Stromal cell of bone marrow (primary cell): ENCODE results near the gene WDR37.
"Not testable (repeated sequence)": the region's sequence is repeated elsewhere in the genome, so short reads cannot be mapped to it uniquely, and the experiment has no call there.

Experiments used
- DNase-seq: peaks from one replicate; pipeline ENCODE4 v3.0.0-alpha.2; 2012; ENCODE audit warnings: low read depth

WDR37 gene

GRCh38 chr10:1056326-1057105, at the start of gene WDR37:
TSS of gene WDR37 (plus strand) at chr10:1056385. CDS start at chr10:1072156, 15,771 bp downstream.
- peak; percentile 86 for DNase-seq

- DNase-seq = no peak
These were observed 49.6 kb upstream of the WDR37 start for GRCh38 chr10:1006573-1006972.

GRCh38 chr10:1007583-1007982, 48.6 kb upstream of the WDR37 start:
- no peak for DNase-seq

GRCh38 chr10:1009071-1009494, 47.1 kb upstream of the WDR37 start:
- DNase-seq = no peak

GRCh38 chr10:1009947-1010346, 46.2 kb upstream of the WDR37 start:
- not testable (repeated sequence) for DNase-seq

GRCh38 chr10:1010703-1011102, 45.5 kb upstream of the WDR37 start:
- no peak for DNase-seq

GRCh38 chr10:1011696-1012095, 44.5 kb upstream of the WDR37 start:
- no peak for DNase-seq

- DNase-seq = no peak
These were observed 40.5 kb upstream of the WDR37 start for GRCh38 chr10:1015688-1016087.

GRCh38 chr10:1019362-1019761, 36.8 kb upstream of the WDR37 start:
- no peak for DNase-seq

GRCh38 chr10:1020460-1020859, 35.7 kb upstream of the WDR37 start:
- no peak for DNase-seq

- no peak for DNase-seq
These were observed 35.2 kb upstream of the WDR37 start for GRCh38 chr10:1020958-1021357.

- no peak for DNase-seq
These were observed 33.8 kb upstream of the WDR37 start for GRCh38 chr10:1022413-1022812.

- no peak for DNase-seq
These were observed 32.1 kb upstream of the WDR37 start for GRCh38 chr10:1024103-1024502.

- DNase-seq = no peak
These were observed 30.5 kb upstream of the WDR37 start, which contains the start of gene IDI2 for GRCh38 chr10:1025683-1026082. TSS of gene IDI2 (minus strand) at chr10:1025859. CDS start at chr10:1024723, 1,136 bp downstream.

- no peak for DNase-seq
These were observed 29.6 kb upstream of the WDR37 start for GRCh38 chr10:1026578-1026977.

GRCh38 chr10:1029838-1030237, 26.3 kb upstream of the WDR37 start:
- no peak for DNase-seq

GRCh38 chr10:1033601-1034000, 22.6 kb upstream of the WDR37 start:
- DNase-seq = no peak

- no peak for DNase-seq
These were observed 21.4 kb upstream of the WDR37 start for GRCh38 chr10:1034758-1035157.

- DNase-seq = no peak
These were observed 21.0 kb upstream of the WDR37 start for GRCh38 chr10:1035201-1035600.

- no peak for DNase-seq
These were observed 19.8 kb upstream of the WDR37 start for GRCh38 chr10:1036341-1036791.

GRCh38 chr10:1037098-1037497, 19.1 kb upstream of the WDR37 start:
- no peak for DNase-seq

- not testable (repeated sequence) for DNase-seq
These were observed 17.4 kb upstream of the WDR37 start for GRCh38 chr10:1038769-1039168.

- no peak for DNase-seq
These were observed 16.1 kb upstream of the WDR37 start for GRCh38 chr10:1040133-1040532.

GRCh38 chr10:1041514-1041913, 14.7 kb upstream of the WDR37 start:
- DNase-seq = no peak
